LNCaP clone FGC (cell line): ENCODE results near the gene ESPNL.

Source experiments
- DNase-seq: peaks from one replicate; pipeline ENCODE4 v3.0.0-alpha.2; 2011; ENCODE audit warnings: low read depth
- H3K4me3 ChIP-seq: 2 replicates; pipeline ENCODE4 v1.5.1; 2011; ENCODE audit warnings: mild to moderate bottlenecking, low read depth, low read length, control low read depth
- CTCF ChIP-seq: IDR thresholded peaks from 2 replicates; pipeline ENCODE4 v1.5.1; 2012; ENCODE audit warnings: mild to moderate bottlenecking; ENCODE audit not compliant: control insufficient read depth, insufficient read depth; ENCODE audit errors: extremely low read depth

Gene ESPNL

GRCh38 chr2:238155051-238155760 is 55.1 kb downstream of the ESPNL start:
- H3K4me3 ChIP-seq, result no peak overlapping the region
- no peak for TF ChIP-seq CTCF
- no peak for DNase-seq

GRCh38 chr2:238155761-238156694 is 55.9 kb downstream of the ESPNL start:
- DNase-seq, result no peak
- no peak for TF ChIP-seq CTCF
- H3K4me3 ChIP-seq, result no peak overlapping the region

- no peak overlapping the region for H3K4me3 ChIP-seq
- DNase-seq, result no peak
- TF ChIP-seq CTCF, result no peak
Measured at GRCh38 chr2:238157506-238158017, 57.4 kb downstream of the ESPNL start.

GRCh38 chr2:238158018-238158508 is 57.9 kb downstream of the ESPNL start:
- no peak overlapping the region for H3K4me3 ChIP-seq
- no peak for DNase-seq
- no peak for TF ChIP-seq CTCF

GRCh38 chr2:238158509-238159070 is 58.5 kb downstream of the ESPNL start, which contains the start of gene ERFE:
Gene ERFE, plus strand, starts transcription at chr2:238158970. Its CDS starts 38 bp downstream, at chr2:238159008.
- DNase-seq, result no peak
- no peak within 1 kb of the TSS for H3K4me3 ChIP-seq
- peak; percentile 52 for TF ChIP-seq CTCF

- TF ChIP-seq CTCF, result no peak
- H3K4me3 ChIP-seq, result no peak overlapping the region
- DNase-seq, result no peak
Measured at GRCh38 chr2:238159071-238159539, 59.0 kb downstream of the ESPNL start.
